Measurements from ENCODE around the gene POU5F1. TPM values are rescaled to one million over a fixed set of nuclear protein-coding genes. Genes with fewer than 3 reads are reported as not detected.

POU5F1 gene
- total and polyA plus RNA-seq, 9 of the 15 experiments (the other 6 are each of a cell fraction or from before 2014, with no cell fraction given): 0.06 to 2.0 (median 0.10) TPM; not detected in 6

- no peak for TF ChIP-seq SMARCC2 (IDR thresholded peaks at IDR 0.05; ENCODE audit: low read depth)
- no peak for TF ChIP-seq DEAF1 (CRISPR knock-in tag; IDR thresholded peaks at IDR 0.05)
- no peak for TF ChIP-seq BCLAF1 (IDR thresholded peaks at IDR 0.05; ENCODE audit: borderline replicate concordance in 1 of 2, control insufficient read depth in 1 of 2, low read depth in 2 of 2, low read length in 1 of 2)
- TF ChIP-seq, protein P1, sequence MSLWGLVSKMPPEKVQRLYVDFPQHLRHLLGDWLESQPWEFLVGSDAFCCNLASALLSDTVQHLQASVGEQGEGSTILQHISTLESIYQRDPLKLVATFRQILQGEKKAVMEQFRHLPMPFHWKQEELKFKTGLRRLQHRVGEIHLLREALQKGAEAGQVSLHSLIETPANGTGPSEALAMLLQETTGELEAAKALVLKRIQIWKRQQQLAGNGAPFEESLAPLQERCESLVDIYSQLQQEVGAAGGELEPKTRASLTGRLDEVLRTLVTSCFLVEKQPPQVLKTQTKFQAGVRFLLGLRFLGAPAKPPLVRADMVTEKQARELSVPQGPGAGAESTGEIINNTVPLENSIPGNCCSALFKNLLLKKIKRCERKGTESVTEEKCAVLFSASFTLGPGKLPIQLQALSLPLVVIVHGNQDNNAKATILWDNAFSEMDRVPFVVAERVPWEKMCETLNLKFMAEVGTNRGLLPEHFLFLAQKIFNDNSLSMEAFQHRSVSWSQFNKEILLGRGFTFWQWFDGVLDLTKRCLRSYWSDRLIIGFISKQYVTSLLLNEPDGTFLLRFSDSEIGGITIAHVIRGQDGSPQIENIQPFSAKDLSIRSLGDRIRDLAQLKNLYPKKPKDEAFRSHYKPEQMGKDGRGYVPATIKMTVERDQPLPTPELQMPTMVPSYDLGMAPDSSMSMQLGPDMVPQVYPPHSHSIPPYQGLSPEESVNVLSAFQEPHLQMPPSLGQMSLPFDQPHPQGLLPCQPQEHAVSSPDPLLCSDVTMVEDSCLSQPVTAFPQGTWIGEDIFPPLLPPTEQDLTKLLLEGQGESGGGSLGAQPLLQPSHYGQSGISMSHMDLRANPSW (CRISPR knock-in tag; IDR thresholded peaks at IDR 0.05): no peak
- TF ChIP-seq ZC3H11A (IDR thresholded peaks at IDR 0.05; ENCODE audit: low read depth, low read length): no peak
- TF ChIP-seq HIVEP1 (CRISPR knock-in tag; IDR thresholded peaks at IDR 0.05): no peak
- TF ChIP-seq ZFP36 (IDR thresholded peaks at IDR 0.05; ENCODE audit: low read depth, low read length, partially characterized antibody): no peak
- peak in 2 of 3 experiments; percentile 16 to 22; a peak in 2 of 6 replicates for TF ChIP-seq CTCF (IDR thresholded peaks at IDR 0.05 in 2 of 3, conservative IDR thresholded peaks at IDR 0.05 in 1 of 3; ENCODE audit: insufficient read depth in 2 of 3, low read depth in 1 of 3, low read length in 3 of 3)
- no peak for TF ChIP-seq TRIM28 (IDR thresholded peaks at IDR 0.05)
- 0 out of 2 replicates have a peak, but pooled peaks have one; percentile 10 for TF ChIP-seq SMARCE1 (IDR thresholded peaks at IDR 0.05)
- peak; percentile 42; the same call in 1 of the 2 replicates for TF ChIP-seq MYNN (IDR thresholded peaks at IDR 0.05)
- TF ChIP-seq MYNN (CRISPR knock-in tag; IDR thresholded peaks at IDR 0.05): no peak
- TF ChIP-seq GABPB1 (CRISPR knock-in tag; IDR thresholded peaks at IDR 0.05): no peak
- TF ChIP-seq SIN3A (IDR thresholded peaks at IDR 0.05; ENCODE audit: borderline replicate concordance in 2 of 2, control insufficient read depth in 1 of 2, low read depth in 2 of 2, low read length in 2 of 2): 0 out of 4 replicates have a peak, but pooled peaks of 1 of the 2 experiments have one; percentile 17
- no peak for TF ChIP-seq POLR2H (tag; IDR thresholded peaks at IDR 0.05; ENCODE audit: low read depth)
- TF ChIP-seq ZBTB1 (CRISPR knock-in tag; IDR thresholded peaks at IDR 0.05; ENCODE audit: borderline replicate concordance, low read depth): no peak
- no peak for TF ChIP-seq CTBP1 (IDR thresholded peaks at IDR 0.05; ENCODE audit: borderline replicate concordance)
Measured at GRCh38 chr6:31158863-31159855, 11.3 kb downstream of the POU5F1 start (continued).
